BLaER1 treated with 17β-estradiol and CSF1 and Interleukin-3, amounts not matched to agents 10 nM and 100 nM (cell line): ENCODE measurements around the gene KIR3DL2.
"Not testable (repeated sequence)": the region's sequence is repeated elsewhere in the genome, so short reads cannot be mapped to it uniquely, and the experiment has no call there.

Source experiments
- H3K27ac ChIP-seq, 11 experiments: shearing (Covaris generic); formaldehyde crosslinking; 2 replicates each; pipeline ENCODE4 v1.8.1; 2022
- H3K27me3 ChIP-seq, 11 experiments: shearing (Covaris generic); formaldehyde crosslinking; 2 replicates each; pipeline ENCODE4 v1.8.1; 2022
- H3K36me3 ChIP-seq, 11 experiments: shearing (Covaris generic); formaldehyde crosslinking; 2 replicates each; pipeline ENCODE4 v1.8.1; 2022
- H3K4me1 ChIP-seq, 10 experiments: shearing (Covaris generic); formaldehyde crosslinking; 2 replicates each; pipeline ENCODE4 v1.8.1; 2022
- H3K4me2 ChIP-seq, 11 experiments: shearing (Covaris generic); formaldehyde crosslinking; 2 replicates each; pipeline ENCODE4 v1.8.1; 2022
- H3K4me3 ChIP-seq, 10 experiments: shearing (Covaris generic); formaldehyde crosslinking; 2 replicates each; pipeline ENCODE4 v1.8.1; 2022
- H3K9ac ChIP-seq, 11 experiments: shearing (Covaris generic); formaldehyde crosslinking; 2 replicates each; pipeline ENCODE4 v1.8.1; 2022
- H3K9me3 ChIP-seq, 11 experiments: shearing (Covaris generic); formaldehyde crosslinking; replicated peaks in 1 of 11; 2 replicates each; pipeline ENCODE4 v1.8.1; 2022
- H4K20me1 ChIP-seq, 11 experiments: shearing (Covaris generic); formaldehyde crosslinking; 2 replicates each; pipeline ENCODE4 v1.8.1; 2022
- Cebpa-rat ChIP-seq, 11 experiments: shearing (Covaris generic); IDR thresholded peaks; 2 replicates each; pipeline ENCODE4 v1.8.1; 2022

KIR3DL2 gene

GRCh38 chr19:54850061-54850640 lies at the start of gene KIR3DL2:
KIR3DL2 (plus strand) TSS chr19:54850443; CDS start chr19:54850476, 33 bp downstream.
- Histone ChIP-seq H3K27ac (peak within 1 kb of the TSS in 2 of 11 experiments; percentile 12 to 17; a peak in 2 of 22 replicates), H3K4me1 (peaks cover 8 to 23% (median 18%) of the 10 kb centered on the region in 10 experiments), H3K9me3 (peaks cover 9 to 22% (median 19%) of the 10 kb centered on the region in 11 experiments; a peak in 19 of 22 replicates), H3K4me2 (peak within 1 kb of the TSS; percentile 31 to 67 (median 48); a peak in 19 of 22 replicates)
- not testable (repeated sequence) for H3K27me3 ChIP-seq, H3K4me3 ChIP-seq, H4K20me1 ChIP-seq, H3K36me3 ChIP-seq, H3K9ac ChIP-seq

GRCh38 chr19:54803410-54803809 lies 46.8 kb upstream of the KIR3DL2 start, which contains the start of gene KIR2DL4:
KIR2DL4 (plus strand) TSS chr19:54803610; CDS start chr19:54803652, 42 bp downstream.
- H3K36me3 ChIP-seq, result no peaks in the 10 kb centered on the region
- H4K20me1 ChIP-seq, result no peaks in the 10 kb centered on the region
- no peak within 1 kb of the TSS for H3K4me2 ChIP-seq
- no peaks in the 10 kb centered on the region for H3K27me3 ChIP-seq
- peaks cover 0 to 3% (median 0%) of the 10 kb centered on the region in 10 experiments; a peak in 1 of 20 replicates for H3K4me1 ChIP-seq
- no peak within 1 kb of the TSS for H3K4me3 ChIP-seq
- H3K9ac ChIP-seq, result no peak within 1 kb of the TSS
- H3K27ac ChIP-seq, result no peak within 1 kb of the TSS
- TF ChIP-seq Cebpa-rat (IDR thresholded peaks at IDR 0.05), result no peak
- peaks cover 0 to 36% (median 7%) of the 10 kb centered on the region in 11 experiments; a peak in 14 of 22 replicates for H3K9me3 ChIP-seq

- no peak for TF ChIP-seq Cebpa-rat (IDR thresholded peaks at IDR 0.05)
- H3K4me3 ChIP-seq, result no peak overlapping the region
- no peaks in the 10 kb centered on the region for H4K20me1 ChIP-seq
- H3K9me3 ChIP-seq, result peaks cover 2 to 37% (median 9%) of the 10 kb centered on the region in 11 experiments; a peak in 16 of 22 replicates
- no peak overlapping the region for H3K4me2 ChIP-seq
- no peak overlapping the region for H3K27ac ChIP-seq
- H3K36me3 ChIP-seq, result no peaks in the 10 kb centered on the region
- peaks cover 0 to 3% (median 0%) of the 10 kb centered on the region in 10 experiments; a peak in 1 of 20 replicates for H3K4me1 ChIP-seq
- H3K27me3 ChIP-seq, result no peaks in the 10 kb centered on the region
- H3K9ac ChIP-seq, result no peak overlapping the region
Measured at GRCh38 chr19:54804101-54804500, 46.1 kb upstream of the KIR3DL2 start.

GRCh38 chr19:54804571-54804970 lies 45.7 kb upstream of the KIR3DL2 start:
- no peak overlapping the region for H3K27ac ChIP-seq
- no peak for TF ChIP-seq Cebpa-rat (IDR thresholded peaks at IDR 0.05)
- no peak overlapping the region for H3K4me2 ChIP-seq
- H3K9me3 ChIP-seq, result peaks cover 5 to 37% (median 8%) of the 10 kb centered on the region in 11 experiments; a peak in 17 of 22 replicates
- no peaks in the 10 kb centered on the region for H3K27me3 ChIP-seq
- H3K36me3 ChIP-seq, result no peaks in the 10 kb centered on the region
- no peak overlapping the region for H3K4me3 ChIP-seq
- peaks cover 0 to 3% (median 0%) of the 10 kb centered on the region in 10 experiments; a peak in 1 of 20 replicates for H3K4me1 ChIP-seq
- no peak overlapping the region for H3K9ac ChIP-seq
- H4K20me1 ChIP-seq, result no peaks in the 10 kb centered on the region

GRCh38 chr19:54805665-54806515 lies 44.4 kb upstream of the KIR3DL2 start:
- Histone ChIP-seq H3K4me3 (no peak overlapping the region), H3K27ac (no peak overlapping the region), H3K4me1 (peaks cover 0 to 3% (median 0%) of the 10 kb centered on the region in 10 experiments; a peak in 1 of 20 replicates), H3K36me3 (no peaks in the 10 kb centered on the region), H3K27me3 (no peaks in the 10 kb centered on the region), H4K20me1 (no peaks in the 10 kb centered on the region), H3K9me3 (peaks cover 2 to 43% (median 15%) of the 10 kb centered on the region in 11 experiments; a peak in 20 of 22 replicates), H3K4me2 (no peak overlapping the region), H3K9ac (no peak overlapping the region)
- TF ChIP-seq Cebpa-rat (IDR thresholded peaks at IDR 0.05), result no peak

GRCh38 chr19:54806516-54806838 lies 43.8 kb upstream of the KIR3DL2 start:
- no peaks in the 10 kb centered on the region for H3K36me3 ChIP-seq
- H3K27me3 ChIP-seq, result no peaks in the 10 kb centered on the region
- H3K4me2 ChIP-seq, result no peak overlapping the region
- TF ChIP-seq Cebpa-rat (IDR thresholded peaks at IDR 0.05), result no peak
- H3K9ac ChIP-seq, result no peak overlapping the region
- H3K4me3 ChIP-seq, result no peak overlapping the region
- H3K27ac ChIP-seq, result no peak overlapping the region
- H3K9me3 ChIP-seq, result peaks cover 8 to 49% (median 21%) of the 10 kb centered on the region in 11 experiments
- no peaks in the 10 kb centered on the region for H4K20me1 ChIP-seq
- peaks cover 0 to 3% (median 0%) of the 10 kb centered on the region in 10 experiments; a peak in 1 of 20 replicates for H3K4me1 ChIP-seq

DNA sequence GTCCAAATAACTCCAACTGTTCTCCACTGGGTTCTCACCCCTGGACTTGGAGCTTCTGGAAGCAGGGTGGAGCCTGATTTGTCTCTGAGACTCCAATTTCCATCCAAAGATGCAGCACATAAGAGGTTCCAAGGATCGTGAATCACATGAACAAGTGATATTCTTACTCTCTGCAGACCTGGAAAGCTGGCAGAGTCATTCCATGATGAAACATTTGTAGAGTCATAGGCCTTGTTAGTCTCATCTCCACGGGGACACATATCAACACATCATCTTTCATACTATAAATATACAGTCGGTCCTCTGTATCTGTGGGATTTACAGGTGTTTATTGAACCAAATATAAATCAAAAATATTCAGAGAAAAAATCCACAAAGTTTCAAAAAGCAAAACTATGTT lies 35.7 kb upstream of the KIR3DL2 start:
- H3K4me2 ChIP-seq, H3K36me3 ChIP-seq, H4K20me1 ChIP-seq, H3K27me3 ChIP-seq, H3K27ac ChIP-seq, H3K4me3 ChIP-seq, H3K9ac ChIP-seq: not testable (repeated sequence)
- Histone ChIP-seq H3K4me1 (peaks cover 0 to 10% (median 6%) of the 10 kb centered on the region in 10 experiments; a peak in 10 of 20 replicates), H3K9me3 (peaks cover 22 to 37% (median 30%) of the 10 kb centered on the region in 11 experiments)

DNA sequence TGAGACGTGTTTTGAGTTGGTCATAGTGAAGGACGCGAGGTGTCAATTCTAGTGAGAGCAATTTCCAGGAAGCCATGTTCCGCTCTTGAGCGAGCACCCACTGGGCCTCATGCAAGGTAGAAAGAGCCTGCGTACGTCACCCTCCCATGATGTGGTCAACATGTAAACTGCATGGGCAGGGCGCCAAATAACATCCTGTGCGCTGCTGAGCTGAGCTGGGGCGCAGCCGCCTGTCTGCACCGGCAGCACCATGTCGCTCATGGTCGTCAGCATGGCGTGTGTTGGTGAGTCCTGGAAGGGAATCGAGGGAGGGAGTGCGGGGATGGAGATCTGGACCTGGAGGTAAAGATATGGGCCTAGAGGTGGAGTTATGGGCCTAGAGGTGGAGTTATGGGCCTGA lies 34.0 kb upstream of the KIR3DL2 start, which contains the start of gene KIR3DL1:
KIR3DL1 (plus strand) TSS at position 218 of the 400 bp plus-strand sequence.
- peaks cover 14 to 20% (median 16%) of the 10 kb centered on the region in 11 experiments for H3K9me3 ChIP-seq
- H3K4me3 ChIP-seq, H3K27ac ChIP-seq, H3K36me3 ChIP-seq, H3K9ac ChIP-seq, H3K4me2 ChIP-seq, H4K20me1 ChIP-seq, H3K27me3 ChIP-seq: not testable (repeated sequence)
- peaks cover 0 to 10% (median 6%) of the 10 kb centered on the region in 10 experiments; a peak in 10 of 20 replicates for H3K4me1 ChIP-seq
